GM12891 (cell line): ENCODE data around the gene AP3S2.

Source experiments
- PAX5 ChIP-seq: IDR thresholded peaks from 2 replicates; pipeline ENCODE4 v1.6.1; 2011; ENCODE audit warnings: low read length, moderate library complexity, mild to moderate bottlenecking; ENCODE audit not compliant: insufficient read depth, severe bottlenecking
- POLR2A ChIP-seq: IDR thresholded peaks from 2 replicates; pipeline ENCODE4 v1.6.1; 2011; ENCODE audit warnings: low read depth, low read length, control low read depth
- POLR2AphosphoS5 ChIP-seq: IDR thresholded peaks from 2 replicates; pipeline ENCODE4 v1.6.1; 2011; ENCODE audit warnings: low read depth, low read length, control low read depth
- SPI1 ChIP-seq: IDR thresholded peaks from 2 replicates; pipeline ENCODE4 v1.6.1; 2011; ENCODE audit warnings: low read depth, low read length, control low read depth
- TAF1 ChIP-seq: IDR thresholded peaks from 2 replicates; pipeline ENCODE4 v1.6.1; 2011; ENCODE audit warnings: low read depth, low read length, control low read depth

DNA sequence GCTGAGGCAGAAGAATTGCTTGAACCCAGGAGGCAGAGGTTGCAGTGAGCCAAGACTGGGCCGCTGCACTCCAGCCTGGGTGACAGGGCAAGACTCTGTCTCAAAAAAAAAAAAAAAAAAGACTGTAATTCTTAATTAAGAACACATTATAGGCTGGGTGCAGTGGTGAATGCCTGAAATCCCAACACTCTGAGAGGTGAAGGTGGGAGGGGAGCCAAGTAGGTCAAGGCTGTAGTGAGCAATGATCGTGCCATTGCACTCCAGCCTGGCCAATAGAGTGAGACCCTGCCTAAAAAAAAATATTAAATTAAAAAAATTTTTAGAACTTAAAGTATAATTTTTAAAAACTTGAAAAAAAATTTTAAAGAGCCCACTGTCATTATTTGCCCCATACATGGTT, 32.4 kb upstream of the AP3S2 start:
- TF ChIP-seq POLR2A (no peak), POLR2AphosphoS5 (no peak), TAF1 (no peak), PAX5 (no peak), SPI1 (no peak)
